Measurements from ENCODE around the gene OR2T10.

Gene OR2T10

GRCh38 chr1:248613742-248614141 is 16.2 kb upstream of the OR2T10 start:
- H3K4me2 ChIP-seq (ENCODE audit: low read length), result no peak overlapping the region
- H3K4me1 ChIP-seq, result no peaks in the 10 kb centered on the region
- H3K9me3 ChIP-seq (ENCODE audit: control insufficient read depth, low read length), result no peaks in the 10 kb centered on the region
- H3K27me3 ChIP-seq (ENCODE audit: control insufficient read depth, insufficient read depth, low read length), result no peaks in the 10 kb centered on the region
- H3K4me3 ChIP-seq (ENCODE audit: low read depth, low read length), result no peak overlapping the region
- H3K27ac ChIP-seq, result no peak overlapping the region
- no peak for TF ChIP-seq CTCF (IDR thresholded peaks at IDR 0.05)
- H2AFZ ChIP-seq, result no peak overlapping the region
- no peak overlapping the region for H3K9ac ChIP-seq
- no peaks in the 10 kb centered on the region for H3K79me2 ChIP-seq
- H3K36me3 ChIP-seq (ENCODE audit: control insufficient read depth, insufficient read depth, low read length), result no peaks in the 10 kb centered on the region

- H3K9ac ChIP-seq, result no peak overlapping the region
- no peak overlapping the region for H2AFZ ChIP-seq
- no peaks in the 10 kb centered on the region for H3K79me2 ChIP-seq
- no peaks in the 10 kb centered on the region for H3K36me3 ChIP-seq (ENCODE audit: control insufficient read depth, insufficient read depth, low read length)
- no peaks in the 10 kb centered on the region for H3K27me3 ChIP-seq (ENCODE audit: control insufficient read depth, insufficient read depth, low read length)
- H3K9me3 ChIP-seq (ENCODE audit: control insufficient read depth, low read length), result no peaks in the 10 kb centered on the region
- H3K4me2 ChIP-seq (ENCODE audit: low read length), result no peak overlapping the region
- no peaks in the 10 kb centered on the region for H3K4me1 ChIP-seq
- no peak overlapping the region for H3K27ac ChIP-seq
- H3K4me3 ChIP-seq (ENCODE audit: low read depth, low read length), result no peak overlapping the region
- TF ChIP-seq CTCF (IDR thresholded peaks at IDR 0.05), result no peak
These were observed 14.4 kb upstream of the OR2T10 start for GRCh38 chr1:248611883-248612414.

- Histone ChIP-seq H2AFZ (no peak overlapping the region), H3K4me2 (ENCODE audit: low read length) (no peak overlapping the region), H3K79me2 (no peaks in the 10 kb centered on the region), H3K36me3 (ENCODE audit: control insufficient read depth, insufficient read depth, low read length) (no peaks in the 10 kb centered on the region), H3K9me3 (ENCODE audit: control insufficient read depth, low read length) (no peaks in the 10 kb centered on the region), H3K27ac (no peak overlapping the region), H3K4me3 (ENCODE audit: low read depth, low read length) (no peak overlapping the region), H3K27me3 (ENCODE audit: control insufficient read depth, insufficient read depth, low read length) (no peaks in the 10 kb centered on the region), H3K4me1 (no peaks in the 10 kb centered on the region), H3K9ac (no peak overlapping the region)
- TF ChIP-seq CTCF (IDR thresholded peaks at IDR 0.05), result no peak
These were observed 12.8 kb upstream of the OR2T10 start for GRCh38 chr1:248610301-248610700.

GRCh38 chr1:248599396-248599795 is 1.9 kb upstream of the OR2T10 start:
- H2AFZ ChIP-seq, result no peak overlapping the region
- no peaks in the 10 kb centered on the region for H3K79me2 ChIP-seq
- H3K9ac ChIP-seq, result no peak overlapping the region
- H3K36me3 ChIP-seq (ENCODE audit: control insufficient read depth, insufficient read depth, low read length), result no peaks in the 10 kb centered on the region
- no peak overlapping the region for H3K4me3 ChIP-seq (ENCODE audit: low read depth, low read length)
- H3K9me3 ChIP-seq (ENCODE audit: control insufficient read depth, low read length), result no peaks in the 10 kb centered on the region
- no peaks in the 10 kb centered on the region for H3K27me3 ChIP-seq (ENCODE audit: control insufficient read depth, insufficient read depth, low read length)
- no peak overlapping the region for H3K27ac ChIP-seq
- H3K4me1 ChIP-seq, result no peaks in the 10 kb centered on the region
- H3K4me2 ChIP-seq (ENCODE audit: low read length), result no peak overlapping the region
- TF ChIP-seq CTCF (IDR thresholded peaks at IDR 0.05), result no peak

GRCh38 chr1:248596615-248597014 is 885 bp downstream of the OR2T10 start:
- Histone ChIP-seq H3K9ac (no peak overlapping the region), H2AFZ (no peak overlapping the region), H3K79me2 (no peaks in the 10 kb centered on the region), H3K36me3 (ENCODE audit: control insufficient read depth, insufficient read depth, low read length) (no peaks in the 10 kb centered on the region), H3K4me3 (ENCODE audit: low read depth, low read length) (no peak overlapping the region), H3K9me3 (ENCODE audit: control insufficient read depth, low read length) (no peaks in the 10 kb centered on the region), H3K4me2 (ENCODE audit: low read length) (no peak overlapping the region), H3K4me1 (no peaks in the 10 kb centered on the region), H3K27me3 (ENCODE audit: control insufficient read depth, insufficient read depth, low read length) (no peaks in the 10 kb centered on the region), H3K27ac (no peak overlapping the region)
- no peak for TF ChIP-seq CTCF (IDR thresholded peaks at IDR 0.05)

Measured in parathyroid adenoma (tissue), 2 donors.